Endothelial cell (in vitro differentiated cells): ENCODE measurements around the gene ERMAP. TPM values are rescaled to one million over a fixed set of nuclear protein-coding genes. Genes with fewer than 3 reads are reported as not detected.

Source experiments
- DNase-seq: peaks from one replicate; pipeline ENCODE4 v3.0.0; 2021; ENCODE audit warnings: low spot score
- H3K27ac Mint-ChIP-seq: one replicate; pipeline ENCODE4 v1.8.0; 2021; ENCODE audit warnings: mixed read lengths, inconsistent platforms; ENCODE audit not compliant: unreplicated experiment
- H3K27me3 Mint-ChIP-seq: one replicate; pipeline ENCODE4 v1.8.0; 2021; ENCODE audit warnings: mild to moderate bottlenecking, moderate library complexity, mixed read lengths, inconsistent platforms; ENCODE audit not compliant: unreplicated experiment
- H3K36me3 Mint-ChIP-seq: one replicate; pipeline ENCODE4 v1.8.0; 2021; ENCODE audit warnings: mild to moderate bottlenecking, low read depth, mixed read lengths, inconsistent platforms; ENCODE audit not compliant: unreplicated experiment
- H3K4me1 Mint-ChIP-seq: one replicate; pipeline ENCODE4 v1.8.0; 2021; ENCODE audit warnings: mild to moderate bottlenecking, mixed read lengths, inconsistent platforms; ENCODE audit not compliant: unreplicated experiment
- H3K4me3 Mint-ChIP-seq: one replicate; pipeline ENCODE4 v1.8.0; 2021; ENCODE audit warnings: mild to moderate bottlenecking, mixed read lengths, inconsistent platforms; ENCODE audit not compliant: unreplicated experiment
- H3K9me3 Mint-ChIP-seq: one replicate; pipeline ENCODE4 v1.8.0; 2021; ENCODE audit warnings: mixed read lengths, inconsistent platforms; ENCODE audit not compliant: unreplicated experiment
- CTCF ChIP-seq: fragments of 200-600 bp; sonication (generic); IDR thresholded peaks from one replicate; pipeline ENCODE4 v1.5.0; 2021; ENCODE audit warnings: antibody characterized with exemption; ENCODE audit not compliant: unreplicated experiment
- total RNA-seq: library from RNA; stranded (reverse); fragmentation: NEBNext Ultra II Directional; extraction: Animal tissue kit (Norgen Biotek cat#: 25700); gene quantifications from one replicate; pipeline ENCODE4 v1.2.1, GENCODE V29; 2021; ENCODE audit not compliant: unreplicated experiment

The ERMAP gene
- total RNA-seq, 1 donor from 2014 or later = 12.4 TPM

DNA sequence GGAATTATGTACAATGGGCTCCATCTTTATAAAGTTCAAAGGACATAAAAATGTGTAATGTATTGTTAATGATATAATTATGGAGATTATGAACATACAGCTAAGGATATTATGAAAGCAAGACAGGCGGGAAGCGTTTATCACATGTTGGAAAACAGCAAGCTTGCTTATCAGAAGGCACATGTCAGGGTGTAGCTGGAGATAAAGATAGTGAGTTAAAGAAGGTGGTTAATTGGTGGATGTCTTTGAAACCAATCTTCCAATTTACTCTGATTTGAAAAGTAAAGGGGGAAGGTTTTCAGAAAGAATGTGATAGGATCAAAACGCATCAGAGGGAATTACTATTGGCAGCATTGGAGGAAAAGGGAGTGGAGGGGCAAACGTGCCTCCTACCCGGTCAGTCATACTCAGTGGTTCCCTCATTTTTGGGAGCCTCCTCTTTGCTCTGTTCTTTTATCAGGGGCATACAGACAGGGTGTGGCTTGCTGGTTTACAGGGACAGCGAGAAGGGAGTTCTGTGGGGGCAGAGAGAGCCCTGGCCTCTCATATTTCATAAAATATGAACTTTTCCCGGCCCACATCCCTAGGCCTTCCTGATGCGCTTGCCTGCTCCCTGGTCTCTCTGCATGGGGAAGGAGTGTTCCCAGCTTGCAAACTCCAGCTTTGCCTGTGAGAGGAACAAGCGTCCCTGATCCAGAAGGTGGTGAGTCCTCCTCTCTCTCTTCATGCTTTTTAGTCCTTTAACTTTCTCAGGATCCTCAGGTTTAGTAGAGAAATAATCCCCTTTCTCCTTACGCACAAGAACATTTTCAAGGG lies 8.3 kb downstream of the ERMAP start:
- no peak overlapping the region for H3K27ac Mint-ChIP-seq
- DNase-seq = no peak
- no peak overlapping the region for H3K4me3 Mint-ChIP-seq
- H3K27me3 Mint-ChIP-seq = no peaks in the 10 kb centered on the region
- H3K4me1 Mint-ChIP-seq = peaks cover 5% of the 10 kb centered on the region
- H3K36me3 Mint-ChIP-seq = no peaks in the 10 kb centered on the region
- no peak for TF ChIP-seq CTCF
- no peaks in the 10 kb centered on the region for H3K9me3 Mint-ChIP-seq

DNA sequence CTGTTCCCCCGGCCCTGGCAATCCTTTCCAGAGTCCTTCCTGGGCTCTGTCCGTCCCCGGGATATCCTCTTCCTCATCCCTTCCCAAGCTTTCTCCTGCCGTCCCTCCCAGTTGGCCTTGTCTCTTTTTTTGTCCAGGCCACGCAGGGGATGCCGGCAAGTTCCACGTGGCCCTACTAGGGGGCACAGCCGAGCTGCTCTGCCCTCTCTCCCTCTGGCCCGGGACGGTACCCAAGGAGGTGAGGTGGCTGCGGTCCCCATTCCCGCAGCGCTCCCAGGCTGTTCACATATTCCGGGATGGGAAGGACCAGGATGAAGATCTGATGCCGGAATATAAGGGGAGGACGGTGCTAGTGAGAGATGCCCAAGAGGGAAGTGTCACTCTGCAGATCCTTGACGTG lies 13.7 kb downstream of the ERMAP start:
- Mint-ChIP-seq H3K9me3 (no peaks in the 10 kb centered on the region), H3K27me3 (no peaks in the 10 kb centered on the region), H3K36me3 (no peaks in the 10 kb centered on the region), H3K27ac (no peak overlapping the region), H3K4me3 (no peak overlapping the region), H3K4me1 (peaks cover 6% of the 10 kb centered on the region)
- TF ChIP-seq CTCF = no peak
- DNase-seq = no peak

DNA sequence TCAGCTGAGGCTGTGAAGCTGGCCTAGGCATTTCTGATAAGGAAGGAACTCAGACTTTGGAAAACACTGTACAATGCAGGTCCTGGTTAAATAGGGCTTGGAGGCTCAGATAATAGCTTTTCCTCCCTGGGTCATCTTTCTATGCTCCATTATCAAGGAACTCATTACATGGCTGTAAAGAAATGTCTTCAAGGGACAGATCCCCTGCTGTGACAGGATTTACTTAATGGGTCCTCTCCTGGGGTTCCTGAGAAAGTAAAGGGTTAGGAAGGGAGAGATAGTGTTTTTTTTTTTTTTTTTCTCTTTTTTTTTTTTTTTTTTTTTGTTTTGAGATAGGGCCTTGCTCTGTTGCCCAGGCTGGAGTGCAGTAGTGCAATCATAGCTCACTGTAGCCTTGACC lies 14.4 kb downstream of the ERMAP start:
- Mint-ChIP-seq H3K9me3 (no peaks in the 10 kb centered on the region), H3K27me3 (peaks cover 2% of the 10 kb centered on the region), H3K36me3 (no peaks in the 10 kb centered on the region), H3K4me1 (peaks cover 6% of the 10 kb centered on the region), H3K27ac (no peak overlapping the region), H3K4me3 (no peak overlapping the region)
- TF ChIP-seq CTCF = no peak
- no peak for DNase-seq

- Mint-ChIP-seq H3K27me3 (peaks cover 2% of the 10 kb centered on the region), H3K27ac (no peak overlapping the region), H3K9me3 (no peaks in the 10 kb centered on the region), H3K4me1 (peaks cover 6% of the 10 kb centered on the region), H3K4me3 (no peak overlapping the region), H3K36me3 (peaks cover 4% of the 10 kb centered on the region)
- no peak for TF ChIP-seq CTCF
- no peak for DNase-seq
Observed at GRCh38 chr1:42832641-42833240, 15.8 kb downstream of the ERMAP start.

DNA sequence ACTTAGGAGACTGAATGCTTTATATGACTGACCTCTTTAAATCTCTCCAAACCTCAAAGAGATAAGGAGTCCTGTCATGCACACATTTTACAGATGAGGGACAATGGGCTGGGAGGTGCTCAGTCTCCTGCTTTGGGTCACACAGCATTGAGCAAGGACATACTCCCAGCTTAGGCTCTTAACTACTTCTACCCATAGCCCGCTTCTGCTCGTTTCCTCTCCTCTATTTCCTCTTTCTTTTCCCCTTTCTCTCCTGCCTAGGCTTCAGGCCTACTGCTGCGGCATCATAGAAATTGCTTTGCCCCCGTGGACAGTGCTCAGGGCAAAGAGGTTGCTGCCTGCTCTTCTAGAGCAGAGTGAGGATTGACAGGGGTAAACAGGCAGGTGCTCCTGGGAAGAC lies 17.1 kb downstream of the ERMAP start:
- no peak for DNase-seq
- H3K4me3 Mint-ChIP-seq = no peak overlapping the region
- peaks cover 4% of the 10 kb centered on the region for H3K36me3 Mint-ChIP-seq

More for the DNA sequence above, 17.1 kb downstream of the ERMAP start:
- peaks cover 2% of the 10 kb centered on the region for H3K27me3 Mint-ChIP-seq
- H3K27ac Mint-ChIP-seq = no peak overlapping the region
- TF ChIP-seq CTCF = no peak
- no peaks in the 10 kb centered on the region for H3K9me3 Mint-ChIP-seq
- H3K4me1 Mint-ChIP-seq = peaks cover 6% of the 10 kb centered on the region
